Testis (tissue), 2 donors: ENCODE data around the gene ALK.
"Not testable (repeated sequence)": the region's sequence is repeated elsewhere in the genome, so short reads cannot be mapped to it uniquely, and the experiment has no call there.

Experiments
- CTCF ChIP-seq, 3 experiments: fragments of 450-650 bp in 2 of 3; fragments of 200-600 bp in 1 of 3; sonication (generic) in 1 of 3; IDR thresholded peaks; one replicate each; pipeline ENCODE4 v1.5.1; 2016 to 2019; ENCODE audit warnings: antibody characterized with exemption in 3 of 3, mild to moderate bottlenecking in 2 of 3, moderate library complexity in 1 of 3
- POLR2A ChIP-seq: fragments of 450-650 bp; IDR thresholded peaks from one replicate; pipeline ENCODE4 v1.6.1; 2017; ENCODE audit warnings: antibody characterized with exemption, mild to moderate bottlenecking, moderate library complexity

GRCh38 chr2:29824145-29824544 lies 97.2 kb downstream of the ALK start:
- TF ChIP-seq POLR2A; CTCF (IDR thresholded peaks at IDR 0.05): not testable (repeated sequence)
